Ishikawa (cell line): ENCODE measurements around the gene SNX32.
A peak's percentile ranks its signal among the peaks of the same experiment; 100 is the strongest.

Source experiments
- CEBPB ChIP-seq: IDR thresholded peaks from 2 replicates; pipeline ENCODE4 v1.6.1; 2012
- CREB1 ChIP-seq: IDR thresholded peaks from 2 replicates; pipeline ENCODE4 v1.6.1; 2012; ENCODE audit warnings: low read depth
- EGR1 ChIP-seq: IDR thresholded peaks from 2 replicates; pipeline ENCODE4 v1.6.1; 2012
- EP300 ChIP-seq: IDR thresholded peaks from 2 replicates; pipeline ENCODE4 v1.6.1; 2012; ENCODE audit warnings: borderline replicate concordance
- FOXM1 ChIP-seq: IDR thresholded peaks from 2 replicates; pipeline ENCODE4 v1.6.1; 2012; ENCODE audit warnings: low read depth, borderline replicate concordance
- NFIC ChIP-seq: IDR thresholded peaks from 2 replicates; pipeline ENCODE4 v1.6.1; 2012
- RAD21 ChIP-seq: IDR thresholded peaks from 2 replicates; pipeline ENCODE4 v1.6.1; 2012; ENCODE audit warnings: low read depth
- TAF1 ChIP-seq: IDR thresholded peaks from 2 replicates; pipeline ENCODE4 v1.6.1; 2012; ENCODE audit warnings: low read depth, mild to moderate bottlenecking
- TCF12 ChIP-seq: IDR thresholded peaks from 2 replicates; pipeline ENCODE4 v1.6.1; 2012; ENCODE audit warnings: low read depth
- TEAD4 ChIP-seq: IDR thresholded peaks from 2 replicates; pipeline ENCODE4 v1.6.1; 2012
- YY1 ChIP-seq: IDR thresholded peaks from 2 replicates; pipeline ENCODE4 v1.6.1; 2012; ENCODE audit warnings: low read depth
- ZBTB7A ChIP-seq: IDR thresholded peaks from 2 replicates; pipeline ENCODE4 v1.6.1; 2012; ENCODE audit warnings: low read depth
- TF ChIP-seq, protein P1 (sequence below): IDR thresholded peaks from 2 replicates; pipeline ENCODE4 v1.6.1; 2012
- TF ChIP-seq, protein P2 (sequence below): IDR thresholded peaks from 2 replicates; pipeline ENCODE4 v1.6.1; 2012
- TF ChIP-seq, protein P3 (sequence below): IDR thresholded peaks from 2 replicates; pipeline ENCODE4 v1.6.1; 2012; ENCODE audit warnings: low read depth, mild to moderate bottlenecking

SNX32 gene

DNA sequence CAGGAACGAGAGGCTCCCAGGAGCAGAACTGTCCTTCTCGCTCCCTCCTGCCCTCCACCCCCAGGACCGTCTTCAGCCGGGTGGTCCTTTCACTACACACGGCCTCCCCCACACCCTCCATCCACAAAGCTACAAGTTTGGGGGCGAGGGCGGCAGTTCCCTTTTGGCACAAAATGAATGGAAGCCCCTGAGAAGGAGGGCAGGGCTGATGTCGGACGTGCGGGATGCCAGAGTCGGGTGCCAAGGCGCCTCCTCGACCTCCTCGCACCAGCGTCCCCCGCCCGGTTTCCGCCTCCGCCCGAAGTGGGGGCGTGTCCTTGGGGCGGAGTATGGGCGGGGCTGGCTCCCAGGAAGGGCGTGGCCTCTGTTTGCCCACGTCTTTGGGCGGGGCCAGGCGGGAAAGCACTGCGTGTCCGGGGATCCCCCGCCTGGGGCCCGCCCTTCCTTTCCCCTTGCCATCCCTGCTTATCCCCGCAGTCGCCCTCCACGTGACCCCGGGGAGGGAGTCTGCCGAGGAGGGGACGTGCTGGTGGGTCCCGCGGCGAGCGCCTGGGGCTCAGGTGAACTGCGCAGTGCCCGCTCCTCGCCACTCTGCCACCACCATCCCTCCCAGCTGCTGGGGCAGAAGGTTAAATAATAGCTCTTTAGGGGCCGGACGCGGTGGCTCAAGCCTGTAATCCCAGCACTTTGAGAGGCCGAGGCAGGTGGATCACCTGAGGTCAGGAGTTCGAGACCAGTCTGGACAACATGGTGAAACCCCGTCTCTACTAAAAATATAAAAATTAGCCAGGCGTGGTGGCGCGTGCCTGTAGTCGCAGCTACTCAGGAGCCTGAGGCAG lies 39.8 kb downstream of the SNX32 start:
- TF ChIP-seq YY1, result no peak
- peak; percentile 63 for TF ChIP-seq EGR1
- no peak for TF ChIP-seq EP300
- TF ChIP-seq, protein P1, sequence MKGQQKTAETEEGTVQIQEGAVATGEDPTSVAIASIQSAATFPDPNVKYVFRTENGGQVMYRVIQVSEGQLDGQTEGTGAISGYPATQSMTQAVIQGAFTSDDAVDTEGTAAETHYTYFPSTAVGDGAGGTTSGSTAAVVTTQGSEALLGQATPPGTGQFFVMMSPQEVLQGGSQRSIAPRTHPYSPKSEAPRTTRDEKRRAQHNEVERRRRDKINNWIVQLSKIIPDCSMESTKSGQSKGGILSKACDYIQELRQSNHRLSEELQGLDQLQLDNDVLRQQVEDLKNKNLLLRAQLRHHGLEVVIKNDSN, result peak; percentile 95
- no peak for TF ChIP-seq TAF1
- TF ChIP-seq ZBTB7A, result peak; percentile 74
- TF ChIP-seq, protein P2, sequence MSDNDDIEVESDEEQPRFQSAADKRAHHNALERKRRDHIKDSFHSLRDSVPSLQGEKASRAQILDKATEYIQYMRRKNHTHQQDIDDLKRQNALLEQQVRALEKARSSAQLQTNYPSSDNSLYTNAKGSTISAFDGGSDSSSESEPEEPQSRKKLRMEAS, result peak; percentile 59; the same call in 1 of the 2 replicates

DNA sequence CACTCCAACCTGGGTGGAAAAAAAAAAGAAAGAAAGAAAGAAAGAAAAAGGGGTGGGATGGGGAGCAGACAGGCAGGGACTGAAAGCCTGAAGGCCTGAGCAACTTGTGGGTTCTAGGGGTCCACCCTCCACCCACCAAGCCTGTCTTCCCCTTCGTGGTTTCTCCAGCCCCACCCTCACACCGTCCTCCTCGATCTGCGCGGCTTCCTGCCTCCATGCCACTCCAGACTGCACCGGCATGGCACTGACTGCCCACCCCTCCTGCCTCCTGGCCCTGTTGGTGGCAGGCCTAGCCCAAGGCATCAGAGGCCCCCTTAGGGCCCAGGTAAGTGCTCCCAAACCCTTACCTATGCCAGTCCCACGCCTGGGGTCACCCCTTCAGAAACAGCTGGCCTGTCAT lies 45.9 kb downstream of the SNX32 start, which contains the start of gene CTSW:
CTSW (plus strand) TSS at position 221 of the 400 bp plus-strand sequence; CDS start at position 239, 18 bp downstream.
- TF ChIP-seq NFIC (no peak), FOXM1 (no peak), EGR1 (no peak), CEBPB (no peak)

DNA sequence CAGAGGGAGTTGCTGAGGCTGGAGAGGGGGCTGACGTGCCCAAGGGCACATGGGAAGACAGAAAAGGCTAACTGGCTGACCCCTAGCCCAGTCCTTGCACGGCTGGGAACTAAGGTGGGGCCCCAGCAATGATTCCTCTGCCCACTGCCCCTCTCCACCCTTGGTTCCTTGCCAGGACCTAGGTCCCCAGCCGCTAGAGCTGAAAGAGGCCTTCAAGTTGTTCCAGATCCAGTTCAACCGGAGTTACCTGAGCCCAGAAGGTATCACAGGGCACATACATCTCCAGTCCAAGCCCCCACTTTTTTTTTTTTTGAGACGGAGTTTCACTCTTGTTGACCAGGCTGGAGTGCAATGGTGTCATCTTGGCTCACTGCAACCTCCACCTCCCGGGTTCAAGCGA lies 46.3 kb downstream of the SNX32 start:
- TF ChIP-seq NFIC (no peak), EP300 (no peak), FOXM1 (no peak), RAD21 (no peak), TAF1 (no peak), CREB1 (no peak)
- TF ChIP-seq, protein P3, sequence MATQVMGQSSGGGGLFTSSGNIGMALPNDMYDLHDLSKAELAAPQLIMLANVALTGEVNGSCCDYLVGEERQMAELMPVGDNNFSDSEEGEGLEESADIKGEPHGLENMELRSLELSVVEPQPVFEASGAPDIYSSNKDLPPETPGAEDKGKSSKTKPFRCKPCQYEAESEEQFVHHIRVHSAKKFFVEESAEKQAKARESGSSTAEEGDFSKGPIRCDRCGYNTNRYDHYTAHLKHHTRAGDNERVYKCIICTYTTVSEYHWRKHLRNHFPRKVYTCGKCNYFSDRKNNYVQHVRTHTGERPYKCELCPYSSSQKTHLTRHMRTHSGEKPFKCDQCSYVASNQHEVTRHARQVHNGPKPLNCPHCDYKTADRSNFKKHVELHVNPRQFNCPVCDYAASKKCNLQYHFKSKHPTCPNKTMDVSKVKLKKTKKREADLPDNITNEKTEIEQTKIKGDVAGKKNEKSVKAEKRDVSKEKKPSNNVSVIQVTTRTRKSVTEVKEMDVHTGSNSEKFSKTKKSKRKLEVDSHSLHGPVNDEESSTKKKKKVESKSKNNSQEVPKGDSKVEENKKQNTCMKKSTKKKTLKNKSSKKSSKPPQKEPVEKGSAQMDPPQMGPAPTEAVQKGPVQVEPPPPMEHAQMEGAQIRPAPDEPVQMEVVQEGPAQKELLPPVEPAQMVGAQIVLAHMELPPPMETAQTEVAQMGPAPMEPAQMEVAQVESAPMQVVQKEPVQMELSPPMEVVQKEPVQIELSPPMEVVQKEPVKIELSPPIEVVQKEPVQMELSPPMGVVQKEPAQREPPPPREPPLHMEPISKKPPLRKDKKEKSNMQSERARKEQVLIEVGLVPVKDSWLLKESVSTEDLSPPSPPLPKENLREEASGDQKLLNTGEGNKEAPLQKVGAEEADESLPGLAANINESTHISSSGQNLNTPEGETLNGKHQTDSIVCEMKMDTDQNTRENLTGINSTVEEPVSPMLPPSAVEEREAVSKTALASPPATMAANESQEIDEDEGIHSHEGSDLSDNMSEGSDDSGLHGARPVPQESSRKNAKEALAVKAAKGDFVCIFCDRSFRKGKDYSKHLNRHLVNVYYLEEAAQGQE, result no peak

DNA sequence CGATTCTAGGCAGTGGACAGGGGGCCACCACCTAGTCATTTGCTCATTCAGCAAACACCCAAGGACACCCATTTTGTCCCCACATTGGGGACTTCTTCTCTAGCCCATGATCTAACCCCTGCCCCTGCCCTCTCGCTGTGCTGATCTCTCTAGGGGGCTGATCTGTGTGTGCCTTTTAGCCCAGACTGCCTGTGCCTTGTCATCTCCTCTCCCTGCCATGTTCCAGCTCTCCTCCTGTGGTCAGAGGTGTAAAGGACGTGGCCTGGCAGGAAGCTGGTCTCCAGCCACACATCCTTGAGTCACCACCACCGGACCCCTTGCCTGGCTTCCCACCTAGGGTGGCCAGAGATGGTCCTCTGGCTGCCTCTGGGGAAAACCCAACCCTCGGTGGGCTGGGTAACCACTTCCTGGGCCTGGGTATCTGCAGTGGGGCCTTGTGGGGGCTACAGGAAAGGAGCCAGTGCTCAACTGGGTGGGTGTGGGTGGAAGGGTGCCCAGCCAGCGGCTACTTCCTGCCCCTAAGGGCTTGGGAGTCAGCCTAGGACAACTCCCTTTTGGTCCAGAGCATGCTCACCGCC lies 47.2 kb downstream of the SNX32 start:
- TF ChIP-seq TEAD4, result no peak
- no peak for TF ChIP-seq RAD21
- no peak for TF ChIP-seq EP300
- TF ChIP-seq ZBTB7A, result no peak
- no peak for TF ChIP-seq EGR1
- no peak for TF ChIP-seq CEBPB
- no peak for TF ChIP-seq NFIC
- TF ChIP-seq, protein P3, result no peak
- no peak for TF ChIP-seq TCF12
- TF ChIP-seq, protein P1, result no peak
- no peak for TF ChIP-seq CREB1
- no peak for TF ChIP-seq FOXM1

DNA sequence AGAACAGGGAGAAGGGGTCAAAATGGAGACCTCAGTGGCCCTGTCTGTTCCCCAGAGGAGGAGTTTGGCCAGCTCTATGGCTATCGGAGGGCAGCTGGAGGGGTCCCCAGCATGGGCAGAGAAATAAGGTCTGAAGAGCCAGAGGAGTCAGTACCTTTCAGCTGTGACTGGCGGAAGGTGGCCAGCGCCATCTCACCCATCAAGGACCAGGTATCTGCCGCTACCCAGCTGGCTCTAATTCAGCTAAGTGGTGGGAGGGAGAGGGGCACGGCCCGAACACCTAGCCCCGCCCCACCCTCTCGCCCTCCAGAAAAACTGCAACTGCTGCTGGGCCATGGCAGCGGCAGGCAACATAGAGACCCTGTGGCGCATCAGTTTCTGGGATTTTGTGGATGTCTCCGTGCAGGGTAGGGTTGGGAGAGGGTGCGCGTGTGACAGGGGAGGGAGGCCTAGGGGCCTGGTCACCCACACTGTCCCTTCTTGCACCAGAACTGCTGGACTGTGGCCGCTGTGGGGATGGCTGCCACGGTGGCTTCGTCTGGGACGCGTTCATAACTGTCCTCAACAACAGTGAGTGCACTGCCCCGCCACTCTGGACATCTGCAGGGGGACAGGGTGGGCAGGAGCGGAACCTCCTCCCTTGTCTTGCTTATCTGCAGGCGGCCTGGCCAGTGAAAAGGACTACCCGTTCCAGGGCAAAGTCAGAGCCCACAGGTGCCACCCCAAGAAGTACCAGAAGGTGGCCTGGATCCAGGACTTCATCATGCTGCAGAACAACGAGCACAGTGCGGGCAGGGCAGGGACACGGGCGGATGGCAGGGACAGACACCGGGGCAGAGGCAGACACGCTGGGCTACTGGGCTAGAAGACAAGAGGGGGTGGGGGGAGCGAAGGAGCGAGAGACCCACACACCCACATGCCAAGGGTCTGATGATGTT lies 48.6 kb downstream of the SNX32 start:
- no peak for TF ChIP-seq TAF1

DNA sequence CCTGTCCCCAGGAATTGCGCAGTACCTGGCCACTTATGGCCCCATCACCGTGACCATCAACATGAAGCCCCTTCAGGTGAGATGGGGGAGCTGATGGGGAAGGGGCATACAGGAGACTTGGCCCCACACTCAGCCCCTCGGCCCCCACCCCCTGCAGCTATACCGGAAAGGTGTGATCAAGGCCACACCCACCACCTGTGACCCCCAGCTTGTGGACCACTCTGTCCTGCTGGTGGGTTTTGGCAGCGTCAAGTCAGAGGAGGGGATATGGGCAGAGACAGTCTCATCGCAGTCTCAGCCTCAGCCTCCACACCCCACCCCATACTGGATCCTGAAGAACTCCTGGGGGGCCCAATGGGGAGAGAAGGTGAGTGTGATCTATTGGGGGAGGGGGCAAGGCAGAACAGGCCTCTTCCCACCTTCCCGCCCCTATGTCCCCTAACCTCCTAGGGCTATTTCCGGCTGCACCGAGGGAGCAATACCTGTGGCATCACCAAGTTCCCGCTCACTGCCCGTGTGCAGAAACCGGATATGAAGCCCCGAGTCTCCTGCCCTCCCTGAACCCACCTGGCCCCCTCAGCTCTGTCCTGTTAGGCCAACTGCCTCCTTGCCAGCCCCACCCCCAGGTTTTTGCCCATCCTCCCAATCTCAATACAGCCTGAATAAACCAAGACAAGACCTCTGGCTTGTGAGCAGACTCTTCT lies 49.4 kb downstream of the SNX32 start:
- TF ChIP-seq EGR1, result no peak
- no peak for TF ChIP-seq EP300
- no peak for TF ChIP-seq TAF1
- TF ChIP-seq, protein P2, result no peak
- TF ChIP-seq ZBTB7A, result no peak
- TF ChIP-seq, protein P3, result no peak
